HCT116 (cell line): ENCODE results near the gene PRRC2C. TPM values are rescaled to one million over a fixed set of nuclear protein-coding genes. Genes with fewer than 3 reads are reported as not detected.

Experiments used
- ATAC-seq: fragments of 200-7000 bp; cut with Tn5 transposase; 2 replicates; pipeline ENCODE4 v1.9.1; 2020; ENCODE audit warnings: mild to moderate bottlenecking, moderate library complexity
- BruUV-seq: library from RNA; stranded (reverse); fragments of 400-500 nt; replicated peaks from 2 replicates; lab custom pipeline; 2021; lab: Mats Ljungman, UMichigan
- CTCF ChIA-PET: fragments of 300-600 bp; sonication (Branson Sonifier 250); formaldehyde crosslinking; loops from one replicate; lab custom pipeline; 2021; ENCODE audit warnings: antibody characterized with exemption; lab: Charles Lee
- POLR2A ChIA-PET: fragments of 300-600, 350-600 bp; sonication (Branson Sonifier 250); formaldehyde crosslinking; loops from one replicate; lab custom pipeline; 2021; ENCODE audit warnings: antibody characterized with exemption; lab: Charles Lee
- RAD21 ChIA-PET, 2 experiments: fragments of 300-600 bp; sonication (Branson Sonifier 250); formaldehyde crosslinking; loops; one replicate each; lab custom pipeline; 2023; ENCODE audit warnings: low total read pairs in 2 of 2; ENCODE audit not compliant: uncharacterized antibody in 2 of 2, unreplicated experiment in 2 of 2, low non-redundant PET in 1 of 2; lab: Charles Lee
- DNase-seq: peaks from one replicate; pipeline ENCODE4 v3.0.0-alpha.2; 2010; ENCODE audit warnings: low read depth, low spot score
- H2AFZ ChIP-seq: fragments of 200-600 bp; shearing (Covaris generic), sonication (generic); 2 replicates; pipeline ENCODE4 v1.6.1; 2017; ENCODE audit warnings: low read depth, mixed run types, mixed read lengths, antibody characterized with exemption, low read length; ENCODE audit not compliant: poor library complexity, severe bottlenecking
- H3K27ac ChIP-seq: 2 replicates; pipeline ENCODE4 v1.5.1; 2012; ENCODE audit warnings: low read depth, low read length
- H3K27me3 ChIP-seq: fragments of 200-600 bp; sonication (generic); 2 replicates; pipeline ENCODE4 v1.6.1; 2016; ENCODE audit warnings: mixed run types, low read length, mixed read lengths; ENCODE audit not compliant: insufficient read depth
- H3K36me3 ChIP-seq, 2 experiments: fragments of 200-500 bp in 1 of 2; fragments of 200-600 bp in 1 of 2; sonication (Bioruptor generic) in 1 of 2; sonication (generic) in 1 of 2; 2 replicates each; pipeline versions ENCODE4 v1.5.1 to v1.6.1; 2014 to 2016; ENCODE audit warnings: low read length in 2 of 2, inconsistent platforms in 1 of 2, mixed read lengths in 1 of 2, mixed run types in 1 of 2; ENCODE audit not compliant: insufficient read depth in 2 of 2, control insufficient read depth in 1 of 2
- H3K4me1 ChIP-seq, 2 experiments: fragments of 200-600 bp in 1 of 2; sonication (generic) in 1 of 2; 2 replicates each; pipeline versions ENCODE4 v1.5.1 to v1.6.1; 2012 to 2017; ENCODE audit warnings: low read length in 2 of 2, inconsistent platforms in 1 of 2, mild to moderate bottlenecking in 1 of 2, mixed read lengths in 1 of 2, mixed run types in 1 of 2, moderate library complexity in 1 of 2; ENCODE audit not compliant: insufficient read depth in 2 of 2, control insufficient read depth in 1 of 2
- H3K4me2 ChIP-seq: fragments of 200-600 bp; sonication (generic); 2 replicates; pipeline ENCODE4 v1.6.1; 2017; ENCODE audit warnings: mixed run types, low read length, mixed read lengths
- H3K4me3 ChIP-seq, 2 experiments: fragments of 200-600 bp in 1 of 2; sonication (generic) in 1 of 2; replicated peaks in 1 of 2; 2 replicates each; pipeline ENCODE4 v1.5.1; 2011 to 2016; ENCODE audit warnings: low read length in 2 of 2, control low read depth in 1 of 2, low read depth in 1 of 2, mild to moderate bottlenecking in 1 of 2, mixed read lengths in 1 of 2, mixed run types in 1 of 2
- H3K79me2 ChIP-seq: fragments of 200-600 bp; sonication (generic); 2 replicates; pipeline ENCODE4 v1.6.1; 2017; ENCODE audit warnings: mild to moderate bottlenecking, mixed run types, low read length, moderate library complexity, mixed read lengths; ENCODE audit not compliant: insufficient read depth
- H3K9ac ChIP-seq: fragments of 200-600 bp; sonication (generic); 2 replicates; pipeline ENCODE4 v1.6.1; 2016; ENCODE audit warnings: low read length, mixed read lengths
- H3K9me2 ChIP-seq: fragments of 200-600 bp; sonication (generic), shearing (Covaris generic); 2 replicates; pipeline ENCODE4 v1.6.1; 2017; ENCODE audit warnings: mixed run types, mild to moderate bottlenecking, moderate library complexity; ENCODE audit not compliant: insufficient read depth
- H3K9me3 ChIP-seq, 2 experiments: fragments of 200-500 bp in 1 of 2; fragments of 200-600 bp in 1 of 2; sonication (Bioruptor generic) in 1 of 2; sonication (generic) in 1 of 2; 2 replicates each; pipeline ENCODE4 v1.6.1; 2014 to 2017; ENCODE audit warnings: low read length in 2 of 2, mixed read lengths in 2 of 2, inconsistent platforms in 1 of 2, low read depth in 1 of 2, mild to moderate bottlenecking in 1 of 2, mixed run types in 1 of 2, moderate library complexity in 1 of 2; ENCODE audit not compliant: control insufficient read depth in 1 of 2, insufficient read depth in 1 of 2
- H4K20me1 ChIP-seq: fragments of 200-600 bp; sonication (generic), shearing (Covaris generic); 2 replicates; pipeline ENCODE4 v1.6.1; 2017; ENCODE audit warnings: mixed run types, mild to moderate bottlenecking, moderate library complexity; ENCODE audit not compliant: insufficient read depth
- CBX3 ChIP-seq: IDR thresholded peaks from 2 replicates; pipeline ENCODE4 v1.6.1; 2012; ENCODE audit warnings: low read depth
- EZH2 ChIP-seq: fragments of 200-600 bp; sonication (generic); IDR thresholded peaks from 2 replicates; pipeline ENCODE4 v1.6.1; 2017; ENCODE audit warnings: antibody characterized with exemption, mixed run types
- EZH2phosphoT487 ChIP-seq: fragments of 200-600 bp; IDR thresholded peaks from 2 replicates; pipeline ENCODE4 v1.6.1; 2018; ENCODE audit warnings: antibody characterized with exemption, borderline replicate concordance
- FOSL1 ChIP-seq: IDR thresholded peaks from 2 replicates; pipeline ENCODE4 v1.6.1; 2012; ENCODE audit warnings: low read depth
- JUND ChIP-seq: IDR thresholded peaks from 2 replicates; pipeline ENCODE4 v1.6.1; 2012
- POLR2A ChIP-seq: IDR thresholded peaks from 2 replicates; pipeline ENCODE4 v1.7.0; 2011; ENCODE audit warnings: borderline replicate concordance; ENCODE audit not compliant: insufficient read depth, insufficient read length; ENCODE audit errors: extremely low read depth
- POLR2AphosphoS5 ChIP-seq: IDR thresholded peaks from 2 replicates; pipeline ENCODE4 v1.6.1; 2011; ENCODE audit warnings: mild to moderate bottlenecking, low read depth, low read length, moderate library complexity
- SIN3A ChIP-seq: IDR thresholded peaks from 2 replicates; pipeline ENCODE4 v1.6.1; 2012; ENCODE audit warnings: low read depth
- SP1 ChIP-seq: IDR thresholded peaks from 2 replicates; pipeline ENCODE4 v1.6.1; 2012; ENCODE audit warnings: low read depth
- SRF ChIP-seq: IDR thresholded peaks from 2 replicates; pipeline ENCODE4 v1.6.1; 2012; ENCODE audit warnings: low read depth
- ZBTB33 ChIP-seq: IDR thresholded peaks from 2 replicates; pipeline ENCODE4 v1.6.1; 2011; ENCODE audit warnings: mild to moderate bottlenecking, low read length, moderate library complexity; ENCODE audit not compliant: insufficient replicate concordance; ENCODE audit errors: extremely low read depth
- ZFX ChIP-seq: fragments of 450-650 bp; IDR thresholded peaks from 2 replicates; pipeline ENCODE4 v1.6.1; 2017
- intact Hi-C: fragments of 100-400 bp; cut with micrococcal nuclease; formaldehyde crosslinking; loops from 2 replicates; pipeline ENCODE4 v1.10.0; 2022
- total RNA-seq: library from RNA; stranded (reverse); gene quantifications from one replicate; pipeline ENCODE4 v1.2.1, GENCODE V29; 2021; ENCODE audit not compliant: unreplicated experiment
- TF ChIP-seq, protein P1 (sequence below): IDR thresholded peaks from 2 replicates; pipeline ENCODE4 v1.6.1; 2012
- TF ChIP-seq, protein P2 (sequence below): IDR thresholded peaks from 2 replicates; pipeline ENCODE4 v1.6.1; 2012

PRRC2C gene
- total RNA-seq, 1 experiment from 2014 or later, result 154 TPM

GRCh38 chr1:171506525-171507304 is 21.4 kb downstream of the PRRC2C start:
- H4K20me1 ChIP-seq, result peaks cover 70% of the 10 kb centered on the region
- TF ChIP-seq FOSL1, result no peak
- TF ChIP-seq, protein P1, sequence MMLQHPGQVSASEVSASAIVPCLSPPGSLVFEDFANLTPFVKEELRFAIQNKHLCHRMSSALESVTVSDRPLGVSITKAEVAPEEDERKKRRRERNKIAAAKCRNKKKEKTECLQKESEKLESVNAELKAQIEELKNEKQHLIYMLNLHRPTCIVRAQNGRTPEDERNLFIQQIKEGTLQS, result no peak
- TF ChIP-seq SRF, result no peak
- TF ChIP-seq SP1, result no peak
- no peak for TF ChIP-seq POLR2AphosphoS5
- no peak for TF ChIP-seq EZH2
- no peak for TF ChIP-seq POLR2A
- TF ChIP-seq JUND, result no peak
- TF ChIP-seq CBX3, result no peak
- TF ChIP-seq, all 23 proteins: peak for 0
- ChIA-PET CTCF (no interaction called here), POLR2A (no interaction called here), RAD21 (no interaction called here)
- intact Hi-C loops, result no loop called here
- ATAC-seq (no peak), DNase-seq (no peak)
- H3K9me3 ChIP-seq, result no peaks in the 10 kb centered on the region
- H3K4me2 ChIP-seq, result no peak overlapping the region
- H3K9me2 ChIP-seq, result no peaks in the 10 kb centered on the region
- H2AFZ ChIP-seq, result no peak overlapping the region
- H3K4me3 ChIP-seq, result no peak overlapping the region
- H3K4me1 ChIP-seq, result no peaks in the 10 kb centered on the region
- no peak overlapping the region for H3K9ac ChIP-seq
- 0 out of 4 replicates have a peak, but pooled peaks cover 0 to 3% of the 10 kb centered on the region in 2 experiments for H3K36me3 ChIP-seq
- peaks cover 100% of the 10 kb centered on the region for H3K79me2 ChIP-seq
- no TSS peak for BruUV-seq
- no peaks in the 10 kb centered on the region for H3K27me3 ChIP-seq
- H3K27ac ChIP-seq, result no peak overlapping the region

DNA sequence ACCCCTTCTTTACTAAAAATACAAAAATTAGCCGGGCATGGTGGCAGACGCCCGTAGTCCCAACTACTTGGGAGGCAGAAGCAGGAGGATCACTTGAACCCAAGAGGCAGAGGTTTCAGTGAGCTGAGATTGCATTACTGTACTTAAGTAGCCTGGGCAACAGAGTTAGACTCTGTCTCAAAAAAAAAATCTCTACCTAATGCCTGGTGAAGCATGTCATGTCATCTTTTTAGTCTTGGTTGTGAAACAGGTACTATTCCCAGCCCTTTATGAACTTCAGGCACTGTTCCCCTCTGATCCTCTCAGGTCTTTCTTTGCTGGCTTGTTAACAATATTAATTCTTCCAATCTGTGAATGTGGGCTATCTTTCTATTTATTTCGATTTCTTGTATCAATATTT is 22.1 kb downstream of the PRRC2C start:
- POLR2A ChIA-PET, result no interaction called here
- CTCF ChIA-PET, result no interaction called here

More for the DNA sequence above, 22.1 kb downstream of the PRRC2C start:
- Histone ChIP-seq H3K4me2 (no peak overlapping the region), H3K9me3 (no peaks in the 10 kb centered on the region), H4K20me1 (peaks cover 71% of the 10 kb centered on the region), H3K27me3 (no peaks in the 10 kb centered on the region), H3K27ac (no peak overlapping the region), H3K9me2 (no peaks in the 10 kb centered on the region), H2AFZ (no peak overlapping the region), H3K4me3 (no peak overlapping the region), H3K4me1 (no peaks in the 10 kb centered on the region), H3K79me2 (peaks cover 100% of the 10 kb centered on the region), H3K36me3 (no peaks in the 10 kb centered on the region), H3K9ac (no peak overlapping the region)
- no TSS peak for BruUV-seq
- intact Hi-C loops, result no loop called here
- ATAC-seq (no peak), DNase-seq (no peak)
- RAD21 ChIA-PET, result no interaction called here
- no peak for TF ChIP-seq SRF
- TF ChIP-seq, protein P2, sequence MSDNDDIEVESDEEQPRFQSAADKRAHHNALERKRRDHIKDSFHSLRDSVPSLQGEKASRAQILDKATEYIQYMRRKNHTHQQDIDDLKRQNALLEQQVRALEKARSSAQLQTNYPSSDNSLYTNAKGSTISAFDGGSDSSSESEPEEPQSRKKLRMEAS, result no peak
- no peak for TF ChIP-seq EZH2phosphoT487
- TF ChIP-seq ZFX, result no peak
- no peak for TF ChIP-seq FOSL1
- TF ChIP-seq SIN3A, result no peak
- no peak for TF ChIP-seq ZBTB33
